ENCODE measurements around the gene SPATA46. TPM values are rescaled to one million over a fixed set of nuclear protein-coding genes. Genes with fewer than 3 reads are reported as not detected.

Gene SPATA46
- total and polyA plus RNA-seq, 2 donors (not counting 1 experiment from before 2014, with no cell fraction given): not detected

DNA sequence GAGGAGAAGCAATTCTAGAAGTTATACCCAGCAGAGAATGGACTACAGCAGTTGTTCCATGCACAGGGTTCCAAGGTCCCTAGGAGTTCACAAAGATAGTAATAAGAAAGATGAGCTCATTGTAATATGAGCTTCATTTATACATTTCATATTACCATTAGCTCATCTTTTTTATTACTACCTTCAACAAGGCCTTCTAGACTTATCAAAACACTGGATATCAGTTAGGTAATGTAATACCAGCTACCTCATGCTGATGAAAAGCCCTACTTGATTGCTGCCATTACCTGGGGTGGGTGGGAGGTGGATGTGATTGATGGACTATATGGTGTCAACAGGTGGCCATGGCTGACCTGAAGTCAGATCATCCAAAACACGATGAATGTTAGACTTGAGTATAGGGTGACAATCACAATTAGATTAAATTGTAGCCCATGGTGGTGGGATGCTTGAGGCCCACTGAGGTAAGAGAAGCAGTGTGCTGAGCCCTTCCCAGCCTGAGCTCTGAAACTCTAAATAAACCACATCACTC lies 34.1 kb downstream of the SPATA46 start:
- Histone ChIP-seq H3K4me2 (replicated peaks; ENCODE audit: low read depth, low read length, poor library complexity, severe bottlenecking) (no peak overlapping the region), H3K27me3 (replicated peaks in 1 of 4; ENCODE audit: control extremely low read depth in 1 of 4, control insufficient read depth in 3 of 4, insufficient read depth in 4 of 4, low read length in 3 of 4) (peaks cover 0 to 5% (median under 1%) of the 10 kb centered on the region in 4 experiments), H3K9ac (ENCODE audit: low read length) (no peak overlapping the region), H3K36me3 (replicated peaks in 1 of 2; ENCODE audit: control extremely low read depth in 1 of 2, control insufficient read depth in 1 of 2, extremely low read depth in 1 of 2, insufficient read depth in 2 of 2, low read length in 1 of 2) (no peaks in the 10 kb centered on the region), H2AFZ (ENCODE audit: insufficient read depth, low read depth, low read length, poor library complexity, severe bottlenecking) (no peak overlapping the region), H3K27ac (ENCODE audit: low read length in 2 of 2) (no peak overlapping the region), H3K79me2 (ENCODE audit: control insufficient read depth, insufficient read depth, low read length) (no peaks in the 10 kb centered on the region), H3K9me3 (ENCODE audit: control extremely low read depth in 1 of 3, control insufficient read depth in 2 of 3, insufficient read depth in 1 of 3, low read length in 2 of 3) (no peaks in the 10 kb centered on the region), H3K4me1 (ENCODE audit: control insufficient read depth in 2 of 2, insufficient read depth in 2 of 2, low read length in 2 of 2) (no peaks in the 10 kb centered on the region), H4K20me1 (ENCODE audit: control insufficient read depth, insufficient read depth, low read length, poor library complexity, severe bottlenecking) (no peaks in the 10 kb centered on the region), H3K4me3 (ENCODE audit: control extremely low read depth in 1 of 5, extremely low read depth in 1 of 5, insufficient read depth in 1 of 5, low read depth in 2 of 5, low read length in 4 of 5) (no peak overlapping the region)
- Mint-ChIP-seq H3K27ac (no peak overlapping the region), H3K9me3 (ENCODE audit: insufficient read depth) (no peaks in the 10 kb centered on the region), H3K27me3 (peaks cover 25% of the 10 kb centered on the region), H3K4me1 (no peaks in the 10 kb centered on the region), H3K4me3 (no peak overlapping the region)
- CTCF ChIA-PET: no interaction called here
- TF ChIP-seq, protein P1, sequence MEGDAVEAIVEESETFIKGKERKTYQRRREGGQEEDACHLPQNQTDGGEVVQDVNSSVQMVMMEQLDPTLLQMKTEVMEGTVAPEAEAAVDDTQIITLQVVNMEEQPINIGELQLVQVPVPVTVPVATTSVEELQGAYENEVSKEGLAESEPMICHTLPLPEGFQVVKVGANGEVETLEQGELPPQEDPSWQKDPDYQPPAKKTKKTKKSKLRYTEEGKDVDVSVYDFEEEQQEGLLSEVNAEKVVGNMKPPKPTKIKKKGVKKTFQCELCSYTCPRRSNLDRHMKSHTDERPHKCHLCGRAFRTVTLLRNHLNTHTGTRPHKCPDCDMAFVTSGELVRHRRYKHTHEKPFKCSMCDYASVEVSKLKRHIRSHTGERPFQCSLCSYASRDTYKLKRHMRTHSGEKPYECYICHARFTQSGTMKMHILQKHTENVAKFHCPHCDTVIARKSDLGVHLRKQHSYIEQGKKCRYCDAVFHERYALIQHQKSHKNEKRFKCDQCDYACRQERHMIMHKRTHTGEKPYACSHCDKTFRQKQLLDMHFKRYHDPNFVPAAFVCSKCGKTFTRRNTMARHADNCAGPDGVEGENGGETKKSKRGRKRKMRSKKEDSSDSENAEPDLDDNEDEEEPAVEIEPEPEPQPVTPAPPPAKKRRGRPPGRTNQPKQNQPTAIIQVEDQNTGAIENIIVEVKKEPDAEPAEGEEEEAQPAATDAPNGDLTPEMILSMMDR (IDR thresholded peaks at IDR 0.05): no peak
- no peak for DNase-seq
- intact Hi-C loops (cut with micrococcal nuclease): no loop called here
- WGBS (ENCODE audit: insufficient coverage): 100% methylated on average over 1 of the region's 1 CpG
- POLR2A ChIA-PET: no interaction called here
- ATAC-seq (ENCODE audit: low read depth): no peak

DNA sequence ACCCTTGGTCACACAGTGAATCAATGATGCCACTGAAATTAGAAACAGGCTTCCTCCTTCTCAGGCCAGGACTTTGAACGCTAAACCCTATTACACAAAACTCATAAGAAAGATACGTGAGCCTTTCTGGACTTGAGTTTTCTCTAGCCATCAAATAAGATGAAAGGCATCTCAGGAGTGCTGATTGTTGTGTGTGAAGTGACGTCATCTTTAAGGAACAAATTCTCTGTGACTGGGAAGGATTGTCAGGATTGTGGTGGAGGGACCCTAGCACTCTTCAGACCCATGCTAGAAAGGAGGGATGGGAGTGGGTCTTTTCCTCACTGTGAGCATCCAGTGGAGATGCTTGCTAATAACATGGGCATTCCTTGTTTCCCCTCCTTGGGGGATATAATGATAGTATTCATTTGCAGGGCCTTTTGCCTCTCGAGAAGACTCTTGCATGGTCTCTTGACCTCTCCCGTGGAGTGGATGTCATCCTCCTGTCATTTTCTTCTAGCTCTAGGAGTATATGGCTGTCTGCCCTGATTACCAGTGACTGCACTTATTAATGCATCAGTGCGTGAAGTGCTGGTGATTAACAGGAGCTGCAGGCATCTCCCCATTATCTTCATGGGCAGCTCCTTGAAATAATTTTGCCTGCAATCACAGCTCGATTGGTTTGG lies 39.9 kb downstream of the SPATA46 start:
- Histone ChIP-seq H3K9ac (ENCODE audit: low read length) (no peak overlapping the region), H4K20me1 (ENCODE audit: control insufficient read depth, insufficient read depth, low read length, poor library complexity, severe bottlenecking) (no peaks in the 10 kb centered on the region), H3K9me3 (ENCODE audit: control extremely low read depth in 1 of 3, control insufficient read depth in 2 of 3, insufficient read depth in 1 of 3, low read length in 2 of 3) (no peaks in the 10 kb centered on the region), H3K36me3 (replicated peaks in 1 of 2; ENCODE audit: control extremely low read depth in 1 of 2, control insufficient read depth in 1 of 2, extremely low read depth in 1 of 2, insufficient read depth in 2 of 2, low read length in 1 of 2) (no peaks in the 10 kb centered on the region), H3K27me3 (replicated peaks in 1 of 4; ENCODE audit: control extremely low read depth in 1 of 4, control insufficient read depth in 3 of 4, insufficient read depth in 4 of 4, low read length in 3 of 4) (peaks cover 0 to 5% (median 0%) of the 10 kb centered on the region in 4 experiments), H3K27ac (ENCODE audit: low read length in 2 of 2) (no peak overlapping the region), H3K4me2 (replicated peaks; ENCODE audit: low read depth, low read length, poor library complexity, severe bottlenecking) (no peak overlapping the region), H2AFZ (ENCODE audit: insufficient read depth, low read depth, low read length, poor library complexity, severe bottlenecking) (no peak overlapping the region), H3K4me1 (ENCODE audit: control insufficient read depth in 2 of 2, insufficient read depth in 2 of 2, low read length in 2 of 2) (no peaks in the 10 kb centered on the region), H3K79me2 (ENCODE audit: control insufficient read depth, insufficient read depth, low read length) (no peaks in the 10 kb centered on the region), H3K4me3 (ENCODE audit: control extremely low read depth in 1 of 5, extremely low read depth in 1 of 5, insufficient read depth in 1 of 5, low read depth in 2 of 5, low read length in 4 of 5) (no peak overlapping the region)
- Mint-ChIP-seq H3K27me3 (peaks cover 30% of the 10 kb centered on the region), H3K4me1 (no peaks in the 10 kb centered on the region), H3K4me3 (no peak overlapping the region), H3K9me3 (ENCODE audit: insufficient read depth) (no peaks in the 10 kb centered on the region), H3K27ac (no peak overlapping the region)
- WGBS (ENCODE audit: insufficient coverage): 60% methylated on average over 1 of the region's 7 CpGs
- ChIA-PET CTCF (no interaction called here), POLR2A (no interaction called here)
- ATAC-seq (ENCODE audit: low read depth) (no peak), DNase-seq (no peak)
- TF ChIP-seq, protein P1 (IDR thresholded peaks at IDR 0.05): no peak
- TF ChIP-seq EZH2 (IDR thresholded peaks at IDR 0.05; ENCODE audit: borderline replicate concordance, insufficient read depth, low read depth, low read length, poor library complexity, severe bottlenecking): no peak
- intact Hi-C loops (cut with micrococcal nuclease): no loop called here

Data from B cell (primary cell).